Activated T-cell treated with anti-CD3 and anti-CD28 coated beads, Interleukin-2, amount 50 U/mL, for 24 hours (primary cell): ENCODE data around the gene GADD45G.

Source experiments
- DNase-seq: peaks from one replicate; pipeline ENCODE4 v3.0.0-alpha.2; 2020
- H3K27ac Mint-ChIP-seq: 2 replicates; pipeline ENCODE4 v1.8.0; 2020; ENCODE audit warnings: mild to moderate bottlenecking, mixed read lengths
- H3K27me3 Mint-ChIP-seq: 2 replicates; pipeline ENCODE4 v1.8.0; 2020; ENCODE audit warnings: mixed read lengths
- H3K36me3 Mint-ChIP-seq: 2 replicates; pipeline ENCODE4 v1.8.0; 2020; ENCODE audit warnings: low read depth, mixed read lengths
- H3K4me1 Mint-ChIP-seq: 2 replicates; pipeline ENCODE4 v1.8.0; 2020; ENCODE audit warnings: low read depth, mixed read lengths
- H3K4me3 Mint-ChIP-seq: 2 replicates; pipeline ENCODE4 v1.8.0; 2020; ENCODE audit warnings: mild to moderate bottlenecking, moderate library complexity, mixed read lengths
- H3K9me3 Mint-ChIP-seq: 2 replicates; pipeline ENCODE4 v1.8.0; 2020; ENCODE audit warnings: mixed read lengths

GADD45G gene

GRCh38 chr9:89586311-89586710, 18.5 kb upstream of the GADD45G start:
- Mint-ChIP-seq H3K9me3 (peaks cover 3% of the 10 kb centered on the region), H3K27me3 (peaks cover 47% of the 10 kb centered on the region), H3K36me3 (no peaks in the 10 kb centered on the region), H3K27ac (no peak overlapping the region), H3K4me1 (no peaks in the 10 kb centered on the region), H3K4me3 (no peak overlapping the region)
- no peak for DNase-seq

GRCh38 chr9:89588271-89588879, 16.4 kb upstream of the GADD45G start:
- Mint-ChIP-seq H3K4me1 (no peaks in the 10 kb centered on the region), H3K27ac (no peak overlapping the region), H3K4me3 (no peak overlapping the region), H3K36me3 (no peaks in the 10 kb centered on the region), H3K9me3 (peaks cover 3% of the 10 kb centered on the region), H3K27me3 (peaks cover 39% of the 10 kb centered on the region)
- DNase-seq: no peak

DNA sequence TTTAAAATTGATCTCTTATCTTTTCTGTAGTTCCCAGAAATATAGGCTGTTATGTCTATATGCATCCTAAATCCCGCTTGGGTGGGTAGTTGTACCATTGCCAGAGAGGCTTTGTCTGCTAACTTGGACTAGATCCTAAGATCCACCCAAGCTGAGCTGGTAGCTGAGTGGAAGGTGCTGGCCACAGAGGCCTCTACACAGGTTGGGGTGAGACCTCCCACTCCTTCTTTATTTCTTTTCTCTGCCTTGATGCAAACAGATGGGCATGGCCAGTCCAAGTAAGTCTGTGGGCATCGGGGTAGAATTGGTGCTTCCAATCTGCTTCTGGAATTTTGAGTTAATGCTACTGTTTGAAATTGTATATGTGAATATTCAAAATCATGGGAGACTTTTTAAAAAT, 14.4 kb upstream of the GADD45G start:
- no peaks in the 10 kb centered on the region for H3K4me1 Mint-ChIP-seq
- H3K4me3 Mint-ChIP-seq: no peak overlapping the region
- H3K36me3 Mint-ChIP-seq: no peaks in the 10 kb centered on the region
- peaks cover 27% of the 10 kb centered on the region for H3K27me3 Mint-ChIP-seq
- no peak overlapping the region for H3K27ac Mint-ChIP-seq
- DNase-seq: no peak
- H3K9me3 Mint-ChIP-seq: no peaks in the 10 kb centered on the region

DNA sequence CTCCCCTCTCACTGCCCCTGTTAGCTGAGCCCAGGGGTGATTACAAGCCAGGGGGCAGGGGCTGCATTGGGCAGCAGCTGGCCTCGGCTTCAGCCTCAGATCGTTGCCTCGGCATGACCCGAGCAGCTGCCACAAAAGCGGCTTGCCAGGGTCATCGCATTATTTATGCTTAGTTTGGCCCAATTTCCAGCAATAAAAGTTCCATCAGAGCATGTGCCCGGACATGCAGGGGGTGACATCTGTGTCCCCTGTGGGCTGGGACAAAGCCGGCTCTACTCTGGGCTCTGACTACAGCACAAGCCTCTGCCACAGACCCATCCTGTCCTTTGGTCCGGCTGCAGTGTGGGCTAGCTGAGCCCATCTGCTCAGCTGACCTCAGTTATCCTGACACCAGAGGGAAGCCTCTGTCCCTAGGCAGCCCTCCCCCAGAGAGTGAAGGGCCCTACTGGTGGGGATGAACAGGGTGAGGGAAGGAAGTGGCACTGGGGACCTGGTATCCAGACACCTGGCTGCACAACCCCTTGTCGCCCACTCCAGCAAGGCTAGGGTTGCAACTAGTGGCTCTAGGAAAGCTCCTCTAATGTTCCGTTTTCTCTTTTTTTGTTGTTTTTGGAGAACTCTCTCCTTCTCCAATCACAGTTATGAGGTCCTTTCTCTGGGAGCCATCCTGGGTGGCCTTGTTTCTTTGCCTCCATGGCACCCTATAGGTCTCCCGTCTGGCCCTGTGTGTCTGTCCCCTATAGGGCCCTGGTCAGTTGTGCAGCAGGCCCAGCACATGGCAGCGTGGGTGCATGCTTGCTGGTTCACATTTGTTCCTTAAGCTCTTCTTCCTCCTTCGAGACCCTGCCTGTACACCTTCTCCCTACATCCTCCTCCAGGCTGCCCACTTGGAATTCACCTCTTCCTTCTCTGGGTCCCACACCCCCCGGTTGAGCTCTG, 13.3 kb upstream of the GADD45G start:
- Mint-ChIP-seq H3K27me3 (peaks cover 18% of the 10 kb centered on the region), H3K4me3 (no peak overlapping the region), H3K9me3 (no peaks in the 10 kb centered on the region), H3K36me3 (no peaks in the 10 kb centered on the region), H3K27ac (no peak overlapping the region), H3K4me1 (no peaks in the 10 kb centered on the region)
- DNase-seq: no peak

- Mint-ChIP-seq H3K36me3 (no peaks in the 10 kb centered on the region), H3K27me3 (peaks cover 14% of the 10 kb centered on the region), H3K27ac (no peak overlapping the region), H3K4me3 (no peak overlapping the region), H3K9me3 (no peaks in the 10 kb centered on the region), H3K4me1 (no peaks in the 10 kb centered on the region)
- DNase-seq: no peak
Measured at GRCh38 chr9:89592213-89592815, 12.5 kb upstream of the GADD45G start.

DNA sequence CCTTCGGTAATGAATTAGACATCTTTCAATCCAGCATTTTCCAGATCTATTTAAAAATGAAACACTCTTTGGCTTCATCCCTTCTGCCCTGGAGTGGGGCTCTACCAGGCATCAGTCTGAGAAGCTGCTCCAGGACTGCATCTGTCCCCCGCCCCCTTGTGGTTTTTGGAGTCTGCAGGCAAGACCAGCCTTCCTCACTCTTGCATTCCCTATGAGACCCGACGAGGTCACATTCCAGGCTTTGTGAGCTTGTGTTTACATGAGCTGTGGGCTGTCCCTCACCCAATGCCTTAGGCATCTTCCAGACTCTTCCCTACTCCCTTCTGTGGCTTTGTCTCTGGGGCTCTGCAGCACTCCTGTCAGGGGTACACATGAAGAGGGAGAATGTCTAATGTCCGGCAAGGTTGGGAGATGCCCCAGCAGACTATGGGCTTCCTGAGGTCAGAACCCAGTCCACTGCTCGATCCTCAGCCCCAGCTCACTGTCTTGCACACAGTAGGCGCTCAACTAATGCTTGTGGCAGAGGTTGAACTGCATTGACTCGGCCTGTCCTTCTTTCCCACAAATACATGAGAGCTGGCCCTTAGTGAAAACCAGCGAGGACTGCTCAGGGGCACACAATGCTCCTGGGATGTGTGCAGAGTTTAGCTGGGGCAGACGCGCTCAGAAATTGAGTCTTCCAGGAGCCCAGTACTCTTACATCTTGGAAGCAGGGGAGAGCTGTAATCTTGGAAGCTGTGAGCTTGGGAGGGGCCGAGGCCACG, 11.7 kb upstream of the GADD45G start:
- H3K27ac Mint-ChIP-seq: no peak overlapping the region
- no peaks in the 10 kb centered on the region for H3K9me3 Mint-ChIP-seq
- no peaks in the 10 kb centered on the region for H3K4me1 Mint-ChIP-seq
- no peaks in the 10 kb centered on the region for H3K36me3 Mint-ChIP-seq
- DNase-seq: no peak
- peaks cover 14% of the 10 kb centered on the region for H3K27me3 Mint-ChIP-seq
- no peak overlapping the region for H3K4me3 Mint-ChIP-seq

GRCh38 chr9:89593727-89594427, 10.9 kb upstream of the GADD45G start:
- H3K36me3 Mint-ChIP-seq: no peaks in the 10 kb centered on the region
- H3K4me3 Mint-ChIP-seq: no peak overlapping the region
- H3K27me3 Mint-ChIP-seq: peaks cover 11% of the 10 kb centered on the region
- no peak overlapping the region for H3K27ac Mint-ChIP-seq
- no peaks in the 10 kb centered on the region for H3K9me3 Mint-ChIP-seq
- no peaks in the 10 kb centered on the region for H3K4me1 Mint-ChIP-seq
- peak; percentile 73 for DNase-seq

GRCh38 chr9:89594811-89595550, 9.8 kb upstream of the GADD45G start:
- H3K36me3 Mint-ChIP-seq: no peaks in the 10 kb centered on the region
- no peak overlapping the region for H3K27ac Mint-ChIP-seq
- H3K27me3 Mint-ChIP-seq: peaks cover 13% of the 10 kb centered on the region
- H3K4me1 Mint-ChIP-seq: no peaks in the 10 kb centered on the region
- no peaks in the 10 kb centered on the region for H3K9me3 Mint-ChIP-seq
- no peak for DNase-seq
- no peak overlapping the region for H3K4me3 Mint-ChIP-seq

GRCh38 chr9:89595646-89596045, 9.2 kb upstream of the GADD45G start:
- H3K27me3 Mint-ChIP-seq: peaks cover 15% of the 10 kb centered on the region
- H3K27ac Mint-ChIP-seq: no peak overlapping the region
- no peaks in the 10 kb centered on the region for H3K36me3 Mint-ChIP-seq
- DNase-seq: no peak
- no peaks in the 10 kb centered on the region for H3K9me3 Mint-ChIP-seq
- H3K4me3 Mint-ChIP-seq: no peak overlapping the region
- H3K4me1 Mint-ChIP-seq: no peaks in the 10 kb centered on the region

DNA sequence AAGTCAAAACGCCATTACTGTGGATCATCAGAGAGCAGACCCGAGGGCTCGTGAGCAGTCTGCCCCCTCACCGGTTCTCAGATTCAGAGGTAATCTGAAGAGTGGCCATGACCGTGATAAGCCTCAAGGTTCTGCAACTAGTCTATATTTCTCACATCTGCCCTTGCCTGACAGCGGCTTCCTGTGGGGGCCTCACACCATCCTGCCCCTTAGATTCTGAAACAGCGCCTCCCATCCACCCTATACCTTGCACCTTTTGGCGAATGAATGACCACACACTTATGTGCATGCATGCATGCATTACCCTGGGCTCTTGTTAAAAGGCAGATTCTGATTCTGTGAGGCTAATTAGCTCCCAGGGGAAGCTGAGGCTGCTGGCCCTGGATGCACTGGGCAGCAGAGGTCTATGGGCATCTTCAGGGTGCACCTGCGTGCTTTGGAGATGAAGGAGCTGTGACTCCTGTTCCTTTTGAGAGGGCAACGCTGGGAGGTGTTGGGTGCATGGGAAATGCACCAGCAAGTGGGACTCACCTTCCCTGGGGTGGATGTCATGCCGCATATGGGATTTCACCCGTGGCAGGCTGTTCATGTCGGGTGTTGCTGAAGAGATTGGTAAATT, 7.8 kb upstream of the GADD45G start:
- Mint-ChIP-seq H3K4me3 (no peak overlapping the region), H3K4me1 (no peaks in the 10 kb centered on the region), H3K27me3 (peaks cover 19% of the 10 kb centered on the region), H3K27ac (no peak overlapping the region), H3K36me3 (no peaks in the 10 kb centered on the region), H3K9me3 (no peaks in the 10 kb centered on the region)
- DNase-seq: no peak

GRCh38 chr9:89597711-89598362, 7.0 kb upstream of the GADD45G start:
- no peak overlapping the region for H3K27ac Mint-ChIP-seq
- H3K27me3 Mint-ChIP-seq: peaks cover 16% of the 10 kb centered on the region
- peak; percentile 54 for DNase-seq
- H3K9me3 Mint-ChIP-seq: no peaks in the 10 kb centered on the region
- H3K4me3 Mint-ChIP-seq: no peak overlapping the region
- no peaks in the 10 kb centered on the region for H3K36me3 Mint-ChIP-seq
- peaks cover under 1% of the 10 kb centered on the region for H3K4me1 Mint-ChIP-seq

GRCh38 chr9:89598363-89598713, 6.5 kb upstream of the GADD45G start:
- peaks cover 6% of the 10 kb centered on the region for H3K4me1 Mint-ChIP-seq
- no peak for DNase-seq
- H3K4me3 Mint-ChIP-seq: no peak overlapping the region
- no peaks in the 10 kb centered on the region for H3K9me3 Mint-ChIP-seq
- no peaks in the 10 kb centered on the region for H3K36me3 Mint-ChIP-seq
- no peak overlapping the region for H3K27ac Mint-ChIP-seq
- H3K27me3 Mint-ChIP-seq: peaks cover 16% of the 10 kb centered on the region

GRCh38 chr9:89598926-89599325, 5.9 kb upstream of the GADD45G start:
- Mint-ChIP-seq H3K36me3 (no peaks in the 10 kb centered on the region), H3K27ac (no peak overlapping the region), H3K4me1 (peaks cover 12% of the 10 kb centered on the region), H3K27me3 (peaks cover 18% of the 10 kb centered on the region), H3K4me3 (no peak overlapping the region), H3K9me3 (no peaks in the 10 kb centered on the region)
- DNase-seq: peak; percentile 15
